WERI-Rb-1 (cell line): Measurements from ENCODE around the gene NOXO1.

Experiments used
- DNase-seq: peaks from one replicate; pipeline ENCODE4 v3.0.0-alpha.2; 2020
- H3K27ac ChIP-seq: fragments of 250-450 bp; sonication (Bioruptor Pico); 2 replicates; pipeline ENCODE4 v1.5.1; 2020; ENCODE audit warnings: mild to moderate bottlenecking, moderate library complexity
- H3K27me3 ChIP-seq: fragments of 250-450 bp; sonication (Bioruptor Pico); 2 replicates; pipeline ENCODE4 v1.5.1; 2021; ENCODE audit warnings: mild to moderate bottlenecking, low read depth, moderate library complexity; ENCODE audit not compliant: insufficient read depth, severe bottlenecking
- H3K36me3 ChIP-seq: fragments of 250-450 bp; sonication (Bioruptor Pico); 2 replicates; pipeline ENCODE4 v1.5.1; 2020; ENCODE audit warnings: mild to moderate bottlenecking, moderate library complexity
- H3K4me3 ChIP-seq: 2 replicates; pipeline ENCODE4 v1.5.1; 2011; ENCODE audit warnings: low read depth, mild to moderate bottlenecking, control low read depth, low read length
- H3K9me3 ChIP-seq: fragments of 250-450 bp; sonication (Bioruptor Pico); 2 replicates; pipeline ENCODE4 v1.5.1; 2021; ENCODE audit warnings: mild to moderate bottlenecking, moderate library complexity; ENCODE audit not compliant: severe bottlenecking
- TF ChIP-seq, protein P1 (sequence below): IDR thresholded peaks from 2 replicates; pipeline ENCODE4 v1.5.1; 2011; ENCODE audit warnings: low read depth, mild to moderate bottlenecking, control low read depth, inconsistent platforms, low read length

NOXO1 gene, protein sequence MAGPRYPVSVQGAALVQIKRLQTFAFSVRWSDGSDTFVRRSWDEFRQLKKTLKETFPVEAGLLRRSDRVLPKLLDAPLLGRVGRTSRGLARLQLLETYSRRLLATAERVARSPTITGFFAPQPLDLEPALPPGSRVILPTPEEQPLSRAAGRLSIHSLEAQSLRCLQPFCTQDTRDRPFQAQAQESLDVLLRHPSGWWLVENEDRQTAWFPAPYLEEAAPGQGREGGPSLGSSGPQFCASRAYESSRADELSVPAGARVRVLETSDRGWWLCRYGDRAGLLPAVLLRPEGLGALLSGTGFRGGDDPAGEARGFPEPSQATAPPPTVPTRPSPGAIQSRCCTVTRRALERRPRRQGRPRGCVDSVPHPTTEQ

DNA sequence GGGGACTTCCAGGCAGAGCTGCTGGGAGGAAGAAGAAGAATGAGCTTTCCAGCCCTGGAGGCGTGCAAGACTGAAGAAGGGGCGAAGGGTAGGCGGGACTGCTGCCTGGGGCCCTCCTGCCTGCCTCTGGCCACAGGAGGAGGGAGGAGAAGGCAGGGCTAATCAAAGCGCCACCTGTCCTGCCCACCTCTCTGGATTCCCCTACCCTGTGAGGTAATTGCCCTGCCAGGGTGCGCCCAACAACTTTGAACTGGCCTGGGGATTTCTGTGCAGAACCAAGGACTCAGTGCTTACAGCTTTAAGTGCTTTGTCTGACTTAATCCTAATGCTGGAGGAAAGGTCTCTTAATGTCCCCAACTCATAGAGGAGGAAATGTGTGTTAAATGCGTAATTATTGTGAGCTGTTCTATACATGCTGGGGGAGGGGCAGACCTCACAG lies at the start of gene NOXO1:
Gene NOXO1 (minus strand): TSS at position 72 of the 439 bp plus-strand sequence. CDS start 290 bp downstream, outside the sequence.
- H3K9me3 ChIP-seq = no peaks in the 10 kb centered on the region
- H3K27ac ChIP-seq = peak within 1 kb of the TSS; percentile 91
- TF ChIP-seq, protein P1, sequence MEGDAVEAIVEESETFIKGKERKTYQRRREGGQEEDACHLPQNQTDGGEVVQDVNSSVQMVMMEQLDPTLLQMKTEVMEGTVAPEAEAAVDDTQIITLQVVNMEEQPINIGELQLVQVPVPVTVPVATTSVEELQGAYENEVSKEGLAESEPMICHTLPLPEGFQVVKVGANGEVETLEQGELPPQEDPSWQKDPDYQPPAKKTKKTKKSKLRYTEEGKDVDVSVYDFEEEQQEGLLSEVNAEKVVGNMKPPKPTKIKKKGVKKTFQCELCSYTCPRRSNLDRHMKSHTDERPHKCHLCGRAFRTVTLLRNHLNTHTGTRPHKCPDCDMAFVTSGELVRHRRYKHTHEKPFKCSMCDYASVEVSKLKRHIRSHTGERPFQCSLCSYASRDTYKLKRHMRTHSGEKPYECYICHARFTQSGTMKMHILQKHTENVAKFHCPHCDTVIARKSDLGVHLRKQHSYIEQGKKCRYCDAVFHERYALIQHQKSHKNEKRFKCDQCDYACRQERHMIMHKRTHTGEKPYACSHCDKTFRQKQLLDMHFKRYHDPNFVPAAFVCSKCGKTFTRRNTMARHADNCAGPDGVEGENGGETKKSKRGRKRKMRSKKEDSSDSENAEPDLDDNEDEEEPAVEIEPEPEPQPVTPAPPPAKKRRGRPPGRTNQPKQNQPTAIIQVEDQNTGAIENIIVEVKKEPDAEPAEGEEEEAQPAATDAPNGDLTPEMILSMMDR = no peak
- H3K27me3 ChIP-seq = no peaks in the 10 kb centered on the region
- peaks cover 49% of the 10 kb centered on the region for H3K36me3 ChIP-seq
- peak; percentile 69 for DNase-seq
- H3K4me3 ChIP-seq = peak within 1 kb of the TSS; percentile 9; the same call in 1 of the 2 replicates

- Histone ChIP-seq H3K36me3 (peaks cover 14% of the 10 kb centered on the region), H3K27me3 (no peaks in the 10 kb centered on the region), H3K27ac (no peak overlapping the region; the same call in 1 of the 2 replicates), H3K9me3 (no peaks in the 10 kb centered on the region), H3K4me3 (no peak overlapping the region)
- no peak for DNase-seq
- TF ChIP-seq, protein P1 = no peak
Measured at GRCh38 chr16:2030036-2030435, 48.8 kb upstream of the NOXO1 start.

DNA sequence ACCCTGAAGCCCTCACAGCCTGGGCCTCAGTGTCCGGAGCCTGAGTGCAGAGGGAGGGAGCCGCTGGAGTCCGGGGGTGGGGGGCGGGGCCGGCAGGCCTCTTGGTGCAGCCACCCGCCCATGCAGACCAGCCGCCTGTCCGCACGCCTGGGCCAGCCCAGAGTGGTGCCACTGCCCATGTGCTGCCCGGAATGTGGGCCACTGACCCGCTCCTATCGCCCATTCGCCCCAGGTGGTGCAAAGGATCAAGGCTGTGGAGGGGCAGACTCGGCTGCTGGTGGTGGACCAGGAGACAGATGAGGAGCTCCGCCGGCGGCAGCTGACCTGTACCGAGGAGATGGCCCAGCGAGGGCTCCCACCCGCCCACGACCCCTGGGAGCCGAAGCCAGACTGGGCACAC lies 48.1 kb upstream of the NOXO1 start:
- TF ChIP-seq, protein P1 = no peak
- Histone ChIP-seq H3K27ac (no peak overlapping the region), H3K36me3 (peaks cover 14% of the 10 kb centered on the region), H3K27me3 (no peaks in the 10 kb centered on the region), H3K9me3 (no peaks in the 10 kb centered on the region), H3K4me3 (no peak overlapping the region)
- DNase-seq = no peak

- Histone ChIP-seq H3K27ac (no peak overlapping the region), H3K27me3 (no peaks in the 10 kb centered on the region), H3K4me3 (no peak overlapping the region)
Measured at GRCh38 chr16:2028620-2029220, 47.5 kb upstream of the NOXO1 start.

DNA sequence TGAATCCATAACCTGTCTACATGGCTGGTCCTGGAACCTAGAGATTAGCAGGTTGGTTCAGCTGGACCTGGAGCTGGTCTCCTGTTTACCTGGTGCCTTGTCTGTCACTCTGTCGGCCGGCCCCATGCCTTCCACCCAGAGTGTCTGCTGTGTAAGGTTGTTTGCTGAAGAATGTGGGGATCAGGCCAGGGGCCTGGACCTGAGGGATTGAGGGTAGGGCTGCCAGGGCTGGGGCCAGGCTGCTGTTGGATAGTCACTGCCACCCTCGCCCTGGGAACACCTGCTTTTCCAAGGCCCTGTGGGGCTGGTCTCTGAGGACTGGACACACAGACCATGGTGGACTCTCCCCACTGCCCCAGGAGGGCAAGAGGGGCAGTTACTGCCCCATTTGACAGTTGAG lies 46.9 kb upstream of the NOXO1 start:
- H3K36me3 ChIP-seq = peaks cover 14% of the 10 kb centered on the region
- H3K27me3 ChIP-seq = no peaks in the 10 kb centered on the region
- no peak overlapping the region for H3K27ac ChIP-seq
- H3K4me3 ChIP-seq = no peak overlapping the region
- H3K9me3 ChIP-seq = no peaks in the 10 kb centered on the region
- TF ChIP-seq, protein P1 = no peak
- no peak for DNase-seq

More at GRCh38 chr16:2028620-2029220, 47.5 kb upstream of the NOXO1 start:
- no peaks in the 10 kb centered on the region for H3K9me3 ChIP-seq
- no peak for DNase-seq
- TF ChIP-seq, protein P1 = no peak
- H3K36me3 ChIP-seq = peaks cover 14% of the 10 kb centered on the region
